Measurements from ENCODE around the gene SLC25A40. TPM values are rescaled to one million over a fixed set of nuclear protein-coding genes. Genes with fewer than 3 reads are reported as not detected.
"Not testable (repeated sequence)": the region's sequence is repeated elsewhere in the genome, so short reads cannot be mapped to it uniquely, and the experiment has no call there.

SLC25A40 gene
- total RNA-seq (2012; rRNA removed), result 5.6 and 9.2 TPM in 2 replicates

DNA sequence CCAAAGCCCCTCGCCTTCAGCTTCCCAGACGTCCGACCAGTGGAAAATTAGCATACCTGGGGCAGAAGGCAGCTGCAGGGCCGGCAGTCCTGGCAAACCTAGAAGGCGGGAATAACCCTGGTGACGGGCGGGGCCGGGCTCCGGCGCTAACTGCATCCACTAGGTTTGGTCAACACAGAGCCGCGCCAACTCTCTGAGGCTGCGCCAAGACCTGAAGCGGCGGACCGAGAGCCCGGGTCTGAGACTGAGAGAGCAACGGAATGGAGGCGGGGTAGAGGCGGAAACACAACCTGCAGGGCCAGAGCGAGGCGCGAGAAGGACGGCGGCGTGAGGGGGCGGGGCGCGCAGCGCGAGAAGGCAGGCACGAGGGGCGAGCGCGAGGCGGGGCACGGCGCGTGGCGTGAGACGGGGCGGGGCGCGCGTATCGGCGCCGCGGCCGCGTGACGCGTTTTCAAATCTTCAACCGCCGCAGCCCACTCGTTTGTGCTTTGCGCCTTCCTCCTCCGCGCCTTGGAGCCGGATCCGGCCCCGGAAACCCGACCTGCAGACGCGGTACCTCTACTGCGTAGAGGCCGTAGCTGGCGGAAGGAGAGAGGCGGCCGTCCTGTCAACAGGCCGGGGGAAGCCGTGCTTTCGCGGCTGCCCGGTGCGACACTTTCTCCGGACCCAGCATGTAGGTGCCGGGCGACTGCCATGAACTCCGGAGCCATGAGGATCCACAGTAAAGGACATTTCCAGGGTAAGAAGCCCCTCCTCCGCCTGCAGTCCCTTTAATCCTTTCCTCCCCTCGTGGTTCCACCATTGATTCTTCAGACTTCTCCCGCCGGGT, at the start of gene SLC25A40, which contains the start of gene DBF4:
TSS of gene SLC25A40 (minus strand) at position 321 of the 829 bp plus-strand sequence. CDS start 17,633 bp downstream, outside the sequence.
TSS of gene DBF4 (plus strand) at position 454 of the 829 bp plus-strand sequence. CDS start at position 694, 240 bp downstream.
- Histone ChIP-seq H3K4me2 (ENCODE audit: low read length) (peak within 1 kb of the TSS; percentile 85), H3K36me3 (ENCODE audit: insufficient read depth, low read length) (no peaks in the 10 kb centered on the region), H3K9ac (ENCODE audit: low read depth, low read length) (peak within 1 kb of the TSS; percentile 94), H3K9me3 (replicated peaks; ENCODE audit: low read length) (no peaks in the 10 kb centered on the region), H3K4me3 (ENCODE audit: low read length) (peak within 1 kb of the TSS; percentile 94), H3K27me3 (ENCODE audit: control insufficient read depth, insufficient read depth, low read length) (no peaks in the 10 kb centered on the region), H3K4me1 (ENCODE audit: control insufficient read depth, insufficient read depth, low read length) (peaks cover 24% of the 10 kb centered on the region)

GRCh38 chr7:87922759-87923395, 46.7 kb upstream of the SLC25A40 start:
- H3K36me3 ChIP-seq (ENCODE audit: insufficient read depth, low read length); H3K9me3 ChIP-seq (replicated peaks; ENCODE audit: low read length); H3K4me2 ChIP-seq (ENCODE audit: low read length); H3K27me3 ChIP-seq (ENCODE audit: control insufficient read depth, insufficient read depth, low read length); H3K4me1 ChIP-seq (ENCODE audit: control insufficient read depth, insufficient read depth, low read length); H3K9ac ChIP-seq (ENCODE audit: low read depth, low read length); H3K4me3 ChIP-seq (ENCODE audit: low read length): not testable (repeated sequence)

DNA sequence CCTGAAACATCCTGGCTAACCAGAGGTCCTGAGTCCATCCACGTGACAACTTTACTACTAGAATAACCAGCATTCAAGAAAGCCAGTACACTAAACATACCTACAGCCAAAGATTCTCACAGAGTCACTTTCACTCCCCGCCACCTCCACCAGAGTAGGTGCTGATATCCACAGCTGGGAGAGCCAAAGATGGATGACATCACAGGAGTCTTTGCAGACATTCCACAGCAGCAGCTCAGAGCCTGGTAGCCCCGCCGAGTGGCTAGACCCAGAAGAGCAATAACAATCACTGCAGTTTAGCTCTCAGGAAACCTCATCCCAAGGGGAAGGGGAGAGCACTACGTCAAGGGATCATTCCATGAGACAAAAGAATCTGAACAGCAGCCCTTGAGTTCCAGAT, 44.4 kb upstream of the SLC25A40 start:
- Histone ChIP-seq H3K9ac (ENCODE audit: low read depth, low read length) (no peak overlapping the region), H3K9me3 (replicated peaks; ENCODE audit: low read length) (no peaks in the 10 kb centered on the region), H3K36me3 (ENCODE audit: insufficient read depth, low read length) (no peaks in the 10 kb centered on the region)

GRCh38 chr7:87919875-87920274, 43.7 kb upstream of the SLC25A40 start:
- no peaks in the 10 kb centered on the region for H3K36me3 ChIP-seq (ENCODE audit: insufficient read depth, low read length)
- H3K9me3 ChIP-seq (replicated peaks; ENCODE audit: low read length), result no peaks in the 10 kb centered on the region
- no peaks in the 10 kb centered on the region for H3K27me3 ChIP-seq (ENCODE audit: control insufficient read depth, insufficient read depth, low read length)
- H3K4me2 ChIP-seq (ENCODE audit: low read length), result no peak overlapping the region
- H3K4me3 ChIP-seq (ENCODE audit: low read length), result no peak overlapping the region
- no peaks in the 10 kb centered on the region for H3K4me1 ChIP-seq (ENCODE audit: control insufficient read depth, insufficient read depth, low read length)
- H3K9ac ChIP-seq (ENCODE audit: low read depth, low read length), result no peak overlapping the region

More for the DNA sequence above, 44.4 kb upstream of the SLC25A40 start:
- no peak overlapping the region for H3K4me3 ChIP-seq (ENCODE audit: low read length)
- H3K4me1 ChIP-seq (ENCODE audit: control insufficient read depth, insufficient read depth, low read length), result no peaks in the 10 kb centered on the region
- H3K4me2 ChIP-seq (ENCODE audit: low read length), result no peak overlapping the region
- H3K27me3 ChIP-seq (ENCODE audit: control insufficient read depth, insufficient read depth, low read length), result no peaks in the 10 kb centered on the region

DNA sequence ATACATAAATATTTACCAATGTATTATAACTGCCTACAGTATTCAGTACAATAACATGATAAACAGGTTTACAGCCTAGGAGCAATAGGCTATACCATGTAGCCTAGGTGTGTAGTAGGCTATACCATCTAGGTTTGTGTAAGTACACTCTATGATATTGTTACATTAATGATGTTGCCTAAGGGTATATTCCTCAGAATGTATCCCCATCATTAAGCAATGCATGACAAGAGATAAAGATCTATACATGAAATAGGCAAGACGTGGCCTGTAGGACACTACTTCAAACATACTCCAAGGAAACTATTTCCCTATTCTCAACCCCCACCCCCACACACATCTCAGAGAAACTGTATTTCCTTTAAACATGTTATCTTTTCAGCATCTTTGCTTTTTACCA, 42.6 kb upstream of the SLC25A40 start:
- Histone ChIP-seq H3K4me2 (ENCODE audit: low read length) (no peak overlapping the region), H3K9ac (ENCODE audit: low read depth, low read length) (no peak overlapping the region), H3K9me3 (replicated peaks; ENCODE audit: low read length) (no peaks in the 10 kb centered on the region), H3K36me3 (ENCODE audit: insufficient read depth, low read length) (no peaks in the 10 kb centered on the region), H3K4me1 (ENCODE audit: control insufficient read depth, insufficient read depth, low read length) (no peaks in the 10 kb centered on the region), H3K4me3 (ENCODE audit: low read length) (no peak overlapping the region), H3K27me3 (ENCODE audit: control insufficient read depth, insufficient read depth, low read length) (no peaks in the 10 kb centered on the region)

DNA sequence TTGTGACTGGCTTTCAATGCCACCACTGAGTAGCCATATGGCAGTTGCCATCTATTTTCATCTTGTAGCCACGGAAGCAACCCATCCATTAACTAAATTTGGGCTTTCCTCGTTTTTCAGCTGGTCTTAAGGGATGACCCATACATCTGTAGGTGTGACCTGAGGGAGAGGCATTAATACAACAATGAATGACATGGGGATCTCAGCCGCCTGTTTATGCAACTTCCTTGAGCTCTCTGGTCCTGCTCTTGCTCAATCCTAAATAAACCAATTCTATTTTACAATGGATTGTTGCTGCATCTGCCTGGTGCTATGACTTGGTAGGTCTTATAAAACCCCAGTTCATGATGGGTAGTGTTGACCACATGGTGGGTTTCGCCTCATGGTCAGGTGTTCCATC, 36.0 kb upstream of the SLC25A40 start:
- H3K4me1 ChIP-seq (ENCODE audit: control insufficient read depth, insufficient read depth, low read length), result no peaks in the 10 kb centered on the region
- H3K4me2 ChIP-seq (ENCODE audit: low read length), result no peak overlapping the region
- no peaks in the 10 kb centered on the region for H3K27me3 ChIP-seq (ENCODE audit: control insufficient read depth, insufficient read depth, low read length)
- H3K36me3 ChIP-seq (ENCODE audit: insufficient read depth, low read length), result peaks cover 8% of the 10 kb centered on the region
- no peak overlapping the region for H3K9ac ChIP-seq (ENCODE audit: low read depth, low read length)
- H3K4me3 ChIP-seq (ENCODE audit: low read length), result no peak overlapping the region
- no peaks in the 10 kb centered on the region for H3K9me3 ChIP-seq (replicated peaks; ENCODE audit: low read length)

GRCh38 chr7:87908814-87909213, 32.7 kb upstream of the SLC25A40 start:
- H3K4me2 ChIP-seq (ENCODE audit: low read length); H3K4me1 ChIP-seq (ENCODE audit: control insufficient read depth, insufficient read depth, low read length); H3K4me3 ChIP-seq (ENCODE audit: low read length); H3K27me3 ChIP-seq (ENCODE audit: control insufficient read depth, insufficient read depth, low read length); H3K9ac ChIP-seq (ENCODE audit: low read depth, low read length); H3K9me3 ChIP-seq (replicated peaks; ENCODE audit: low read length): not testable (repeated sequence)
- H3K36me3 ChIP-seq (ENCODE audit: insufficient read depth, low read length), result peaks cover 17% of the 10 kb centered on the region

GRCh38 chr7:87907136-87907906, 31.2 kb upstream of the SLC25A40 start:
- not testable (repeated sequence) for H3K4me3 ChIP-seq (ENCODE audit: low read length); H3K9ac ChIP-seq (ENCODE audit: low read depth, low read length); H3K9me3 ChIP-seq (replicated peaks; ENCODE audit: low read length); H3K27me3 ChIP-seq (ENCODE audit: control insufficient read depth, insufficient read depth, low read length); H3K4me1 ChIP-seq (ENCODE audit: control insufficient read depth, insufficient read depth, low read length); H3K4me2 ChIP-seq (ENCODE audit: low read length)
- H3K36me3 ChIP-seq (ENCODE audit: insufficient read depth, low read length), result peaks cover 17% of the 10 kb centered on the region

DNA sequence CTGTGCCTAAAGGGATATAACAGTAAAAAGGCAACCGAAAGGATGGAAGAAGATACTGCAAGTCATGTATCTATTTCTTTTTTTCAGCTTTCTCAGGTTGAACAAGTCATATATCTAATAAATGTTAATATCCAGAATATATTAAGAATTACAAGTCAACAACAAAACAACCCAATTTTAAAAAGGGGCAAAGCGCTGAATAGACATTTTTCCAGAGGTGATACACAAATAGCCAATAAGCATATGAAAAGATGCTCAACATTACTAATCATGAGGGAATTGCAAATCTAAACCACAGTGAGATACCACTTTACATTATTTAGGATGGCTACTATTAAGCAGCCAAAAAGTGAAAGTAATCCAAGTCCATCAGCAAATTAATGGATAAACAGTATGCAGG, 23.1 kb upstream of the SLC25A40 start:
- Histone ChIP-seq H3K4me3 (ENCODE audit: low read length) (no peak overlapping the region), H3K4me2 (ENCODE audit: low read length) (no peak overlapping the region)

DNA sequence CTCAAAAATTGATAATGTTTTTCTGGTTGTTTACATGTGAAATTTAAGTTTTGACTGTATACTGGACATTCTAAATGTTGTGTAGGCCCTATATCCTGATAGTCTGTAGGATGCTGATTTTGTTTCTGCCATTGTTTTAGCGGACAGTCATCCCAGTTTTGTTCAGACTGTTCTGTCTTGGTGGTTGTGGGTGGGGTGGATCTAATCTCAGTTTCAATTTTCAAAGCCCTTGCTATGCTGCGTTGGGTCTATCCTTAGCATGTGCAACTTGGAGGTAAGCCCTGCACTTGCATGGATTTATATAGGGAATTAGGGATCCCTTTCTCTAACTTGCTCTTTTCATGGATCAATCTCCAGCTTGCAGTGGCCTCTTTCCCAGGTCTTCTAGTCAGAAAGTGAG, 19.2 kb upstream of the SLC25A40 start:
- Histone ChIP-seq H3K27me3 (ENCODE audit: control insufficient read depth, insufficient read depth, low read length) (no peaks in the 10 kb centered on the region), H3K4me1 (ENCODE audit: control insufficient read depth, insufficient read depth, low read length) (no peaks in the 10 kb centered on the region), H3K36me3 (ENCODE audit: insufficient read depth, low read length) (peaks cover 31% of the 10 kb centered on the region), H3K4me3 (ENCODE audit: low read length) (no peak overlapping the region), H3K9ac (ENCODE audit: low read depth, low read length) (no peak overlapping the region), H3K9me3 (replicated peaks; ENCODE audit: low read length) (no peaks in the 10 kb centered on the region), H3K4me2 (ENCODE audit: low read length) (no peak overlapping the region)

More for the DNA sequence above, 23.1 kb upstream of the SLC25A40 start:
- Histone ChIP-seq H3K27me3 (ENCODE audit: control insufficient read depth, insufficient read depth, low read length) (no peaks in the 10 kb centered on the region), H3K4me1 (ENCODE audit: control insufficient read depth, insufficient read depth, low read length) (no peaks in the 10 kb centered on the region), H3K36me3 (ENCODE audit: insufficient read depth, low read length) (peaks cover 43% of the 10 kb centered on the region), H3K9me3 (replicated peaks; ENCODE audit: low read length) (no peaks in the 10 kb centered on the region), H3K9ac (ENCODE audit: low read depth, low read length) (no peak overlapping the region)

GRCh38 chr7:87886875-87887274, 10.7 kb upstream of the SLC25A40 start:
- Histone ChIP-seq H3K36me3 (ENCODE audit: insufficient read depth, low read length) (peaks cover 19% of the 10 kb centered on the region), H3K4me1 (ENCODE audit: control insufficient read depth, insufficient read depth, low read length) (no peaks in the 10 kb centered on the region), H3K4me3 (ENCODE audit: low read length) (no peak overlapping the region), H3K4me2 (ENCODE audit: low read length) (no peak overlapping the region), H3K27me3 (ENCODE audit: control insufficient read depth, insufficient read depth, low read length) (no peaks in the 10 kb centered on the region), H3K9me3 (replicated peaks; ENCODE audit: low read length) (no peaks in the 10 kb centered on the region), H3K9ac (ENCODE audit: low read depth, low read length) (no peak overlapping the region)
